PFSK-1 (cell line): ENCODE data around the gene GRIN2A.

Experiments
- FOXP2 ChIP-seq: optimal IDR thresholded peaks from 2 replicates; pipeline ENCODE3; 2011; ENCODE audit warnings: borderline replicate concordance, control low read depth, inconsistent platforms; ENCODE audit not compliant: insufficient read depth; ENCODE audit errors: extremely low read length, extremely low read depth
- POLR2AphosphoS5 ChIP-seq: IDR thresholded peaks from 2 replicates; pipeline ENCODE4 v1.6.1; 2012; ENCODE audit warnings: low read depth, mild to moderate bottlenecking, control low read depth, low read length, moderate library complexity
- REST ChIP-seq, 2 experiments: IDR thresholded peaks; 2 replicates each; pipeline versions ENCODE4 v1.6.1 to v1.8.0; 2011 to 2012; ENCODE audit warnings: low read depth in 2 of 2, low read length in 2 of 2, control low read depth in 1 of 2, inconsistent platforms in 1 of 2, mild to moderate bottlenecking in 1 of 2, moderate library complexity in 1 of 2; ENCODE audit not compliant: insufficient read depth in 1 of 2
- SIN3A ChIP-seq: IDR thresholded peaks from 2 replicates; pipeline ENCODE4 v1.6.1; 2012; ENCODE audit warnings: mild to moderate bottlenecking, low read length, moderate library complexity, borderline replicate concordance; ENCODE audit not compliant: insufficient read depth
- TAF1 ChIP-seq: IDR thresholded peaks from 2 replicates; pipeline ENCODE4 v1.6.1; 2012; ENCODE audit warnings: low read length, control low read depth, borderline replicate concordance; ENCODE audit not compliant: insufficient read depth

GRCh38 chr16:10003486-10003885 lies 178.7 kb downstream of the GRIN2A start:
- no peak for TF ChIP-seq SIN3A
- no peak for TF ChIP-seq POLR2AphosphoS5
- no peak for TF ChIP-seq REST (IDR thresholded peaks at IDR 0.05; ENCODE audit: insufficient read depth in 1 of 2, low read depth in 2 of 2, low read length in 2 of 2)
- TF ChIP-seq TAF1: no peak
- TF ChIP-seq FOXP2: no peak
